Uterus (tissue), 2 donors: ENCODE results near the gene CENPB.
"Not testable (repeated sequence)": the region's sequence is repeated elsewhere in the genome, so short reads cannot be mapped to it uniquely, and the experiment has no call there.

Experiments
- CTCF ChIP-seq, 4 experiments: fragments of 200-600 bp in 2 of 4; fragments of 450-650 bp in 2 of 4; sonication (generic) in 2 of 4; IDR thresholded peaks; one replicate each; pipeline ENCODE4 v1.5.1; 2016 to 2019; ENCODE audit warnings: antibody characterized with exemption in 4 of 4, mild to moderate bottlenecking in 2 of 4, moderate library complexity in 1 of 4
- POLR2A ChIP-seq, 2 donors: fragments of 450-650 bp; IDR thresholded peaks; one replicate each; pipeline ENCODE4 v1.6.1; 2016; ENCODE audit warnings: antibody characterized with exemption in 2 of 2, mild to moderate bottlenecking in 1 of 2, moderate library complexity in 1 of 2

- not testable (repeated sequence) for TF ChIP-seq POLR2A, CTCF (IDR thresholded peaks at IDR 0.05)
Measured at GRCh38 chr20:3829891-3830290, 43.4 kb upstream of the CENPB start.
